Body of pancreas (tissue), 4 donors: ENCODE data around the gene VKORC1. TPM values are rescaled to one million over a fixed set of nuclear protein-coding genes. Genes with fewer than 3 reads are reported as not detected.

ENCODE experiments used
- ATAC-seq: fragments of 150-250 bp; one replicate; pipeline ENCODE4 v1.9.1; 2016
- DNase-seq, 4 donors: peaks; one replicate each; pipeline ENCODE4 v3.0.0-alpha.2; 2019
- H3K27ac ChIP-seq, 4 donors: fragments of 200-600 bp; sonication (generic); 1 replicate in 3 of 4; 2 replicates in 1 of 4; pipeline versions ENCODE4 v1.5.1 to v1.6.1; 2016 to 2019; ENCODE audit warnings: mild to moderate bottlenecking in 1 of 4, mixed read lengths in 1 of 4, moderate library complexity in 1 of 4
- H3K27me3 ChIP-seq, 2 donors: fragments of 200-600 bp; sonication (generic); one replicate each; pipeline ENCODE4 v1.6.0; 2016; ENCODE audit warnings: mild to moderate bottlenecking in 1 of 2
- H3K36me3 ChIP-seq, 2 donors: fragments of 200-600 bp; sonication (generic); replicated peaks in 1 of 2; 2 replicates each; pipeline ENCODE4 v1.5.1; 2016; ENCODE audit warnings: low read depth in 2 of 2; ENCODE audit not compliant: insufficient read depth in 1 of 2
- H3K4me1 ChIP-seq: fragments of 200-600 bp; sonication (generic); one replicate; pipeline ENCODE4 v1.6.0; 2016
- H3K4me3 ChIP-seq, 2 donors: fragments of 200-600 bp; sonication (generic); 1 replicate in 1 of 2; 2 replicates in 1 of 2; pipeline ENCODE4 v1.5.1; 2016 to 2019
- H3K9me3 ChIP-seq, 3 donors: fragments of 200-600 bp; sonication (generic); 1 replicate in 2 of 3; 2 replicates in 1 of 3; pipeline ENCODE4 v1.5.1; 2016
- CTCF ChIP-seq, 7 experiments: fragments of 450-650 bp in 4 of 7; fragments of 200-600 bp in 3 of 7; sonication (generic) in 3 of 7; IDR thresholded peaks; one replicate each; pipeline ENCODE4 v1.5.1; 2016 to 2019; ENCODE audit warnings: antibody characterized with exemption in 7 of 7
- POLR2A ChIP-seq, 3 donors: fragments of 450-650 bp; IDR thresholded peaks; one replicate each; pipeline ENCODE4 v1.6.1; 2016; ENCODE audit warnings: antibody characterized with exemption in 3 of 3, mild to moderate bottlenecking in 2 of 3
- WGBS, 2 donors: methylation state at CpG; one replicate each; pipeline ENCODE4 v1.1.5; 2017; 5-methylcytosine and 5-hydroxymethylcytosine counted together
- intact Hi-C: fragments of 100-400 bp; cut with DNase I; formaldehyde crosslinking; loops from one replicate; pipeline ENCODE4 v1.15.1; 2023
- total RNA-seq, 2 donors: library from RNA; depleted of rRNA; stranded (reverse); fragments of >200 nt; gene quantifications; one replicate each; pipeline ENCODE4 v1.1.0, GENCODE V29; 2016

VKORC1 gene
- total RNA-seq, 2 donors from 2014 or later: 42.5 to 104 TPM

GRCh38 chr16:31132303-31132979, 37.8 kb upstream of the VKORC1 start:
- peak overlapping the region; percentile 89 to 98 (median 94) for H3K27ac ChIP-seq
- ATAC-seq: no peak
- no peak for TF ChIP-seq CTCF (IDR thresholded peaks at IDR 0.05)
- TF ChIP-seq POLR2A (IDR thresholded peaks at IDR 0.05): peak in 1 of 3 donors; percentile 3
- peaks cover 76% of the 10 kb centered on the region for H3K4me1 ChIP-seq
- intact Hi-C loops: no loop called here
- WGBS, 2 donors: 73 to 80% methylated on average over 13 to 17 of the region's 20 CpGs
- H3K9me3 ChIP-seq: no peaks in the 10 kb centered on the region
- no peaks in the 10 kb centered on the region for H3K27me3 ChIP-seq
- H3K36me3 ChIP-seq: peaks cover 0 to 4% of the 10 kb centered on the region in 2 donors
- H3K4me3 ChIP-seq: no peak overlapping the region
- DNase-seq: no peak

GRCh38 chr16:31131841-31132271, 37.3 kb upstream of the VKORC1 start:
- H3K9me3 ChIP-seq: no peaks in the 10 kb centered on the region
- TF ChIP-seq CTCF (IDR thresholded peaks at IDR 0.05): no peak
- no peak for TF ChIP-seq POLR2A (IDR thresholded peaks at IDR 0.05)
- DNase-seq: peak in 2 of 4 donors; percentile 25 to 48
- H3K4me1 ChIP-seq: peaks cover 80% of the 10 kb centered on the region
- 53 to 70% methylated on average over 3 to 5 of the region's 5 CpGs for WGBS, 2 donors
- no peak for ATAC-seq
- H3K4me3 ChIP-seq: no peak overlapping the region
- H3K27me3 ChIP-seq: no peaks in the 10 kb centered on the region
- peaks cover 0 to 4% of the 10 kb centered on the region in 2 donors for H3K36me3 ChIP-seq
- H3K27ac ChIP-seq: peak overlapping the region; percentile 89 to 98 (median 94)
- intact Hi-C loops: no loop called here

- ATAC-seq: no peak
- Histone ChIP-seq H3K36me3 (peaks cover 0 to 4% of the 10 kb centered on the region in 2 donors), H3K9me3 (no peaks in the 10 kb centered on the region), H3K27me3 (no peaks in the 10 kb centered on the region), H3K4me1 (peaks cover 79% of the 10 kb centered on the region), H3K27ac (peak overlapping the region; percentile 89 to 98 (median 94)), H3K4me3 (no peak overlapping the region)
- peak in 1 of 4 donors; percentile 34 for DNase-seq
- intact Hi-C loops: no loop called here
- TF ChIP-seq POLR2A (IDR thresholded peaks at IDR 0.05) (no peak), CTCF (IDR thresholded peaks at IDR 0.05) (no peak)
- WGBS, 2 donors: 69 to 73% methylated on average over 10 to 11 of the region's 11 CpGs
These were observed 36.8 kb upstream of the VKORC1 start for GRCh38 chr16:31131416-31131815.

GRCh38 chr16:31130899-31131298, 36.3 kb upstream of the VKORC1 start:
- TF ChIP-seq POLR2A (IDR thresholded peaks at IDR 0.05) (peak in 2 of 3 donors; percentile 20 to 23), CTCF (IDR thresholded peaks at IDR 0.05) (peak in 1 of 7 experiments; percentile 9)
- intact Hi-C loops: no loop called here
- Histone ChIP-seq H3K36me3 (peaks cover 0 to 4% of the 10 kb centered on the region in 2 donors), H3K9me3 (no peaks in the 10 kb centered on the region), H3K27me3 (no peaks in the 10 kb centered on the region), H3K27ac (peak overlapping the region; percentile 89 to 98 (median 94)), H3K4me3 (no peak overlapping the region), H3K4me1 (peaks cover 74% of the 10 kb centered on the region)
- DNase-seq (peak; percentile 95 to 98 (median 98)), ATAC-seq (peak; percentile 82)
- 8 to 19% methylated on average over 3 to 6 of the region's 6 CpGs for WGBS, 2 donors
